Upper lobe of right lung (tissue), 1 donor: Measurements from ENCODE around the gene PYCARD. TPM values are rescaled to one million over a fixed set of nuclear protein-coding genes. Genes with fewer than 3 reads are reported as not detected.

Experiments
- ATAC-seq: fragments of 200-7000 bp; cut with Tn5 transposase; one replicate; pipeline ENCODE4 v1.9.1; 2020; ENCODE audit warnings: mild to moderate bottlenecking, moderate library complexity
- DNase-seq: peaks from one replicate; pipeline ENCODE4 v3.0.0-alpha.2; 2020
- H3K27ac ChIP-seq: fragments of 200-600 bp; one replicate; pipeline ENCODE4 v1.8.0; 2022
- H3K27me3 ChIP-seq: fragments of 200-600 bp; one replicate; pipeline ENCODE4 v1.8.0; 2022; ENCODE audit warnings: mild to moderate bottlenecking
- H3K36me3 ChIP-seq: fragments of 200-600 bp; one replicate; pipeline ENCODE4 v1.8.0; 2022
- H3K4me1 ChIP-seq: fragments of 200-600 bp; one replicate; pipeline ENCODE4 v1.8.0; 2022
- H3K4me3 ChIP-seq: fragments of 200-600 bp; one replicate; pipeline ENCODE4 v1.8.0; 2022; ENCODE audit warnings: mild to moderate bottlenecking
- H3K9me3 ChIP-seq: fragments of 200-600 bp; one replicate; pipeline ENCODE4 v1.8.0; 2022
- intact Hi-C: fragments of 100-400 bp; cut with DNase I; formaldehyde crosslinking; loops from one replicate; pipeline ENCODE4 v1.11.0; 2022
- total RNA-seq: library from RNA; stranded (reverse); fragmentation: NEBNext Ultra II Directional; extraction: Animal tissue kit (Norgen Biotek cat#: 25700); gene quantifications from one replicate; pipeline ENCODE4 v1.2.1, GENCODE V29; 2021
- TF ChIP-seq, protein P1 (sequence below): fragments of 200-600 bp; IDR thresholded peaks from one replicate; pipeline ENCODE4 v1.8.0; 2022; ENCODE audit warnings: antibody characterized with exemption
- donor health status: DM: no; HTN: yes; CAD: no; lungs with severe emphysema.

PYCARD gene
- total RNA-seq, 1 donor from 2014 or later: 49.5 TPM

DNA sequence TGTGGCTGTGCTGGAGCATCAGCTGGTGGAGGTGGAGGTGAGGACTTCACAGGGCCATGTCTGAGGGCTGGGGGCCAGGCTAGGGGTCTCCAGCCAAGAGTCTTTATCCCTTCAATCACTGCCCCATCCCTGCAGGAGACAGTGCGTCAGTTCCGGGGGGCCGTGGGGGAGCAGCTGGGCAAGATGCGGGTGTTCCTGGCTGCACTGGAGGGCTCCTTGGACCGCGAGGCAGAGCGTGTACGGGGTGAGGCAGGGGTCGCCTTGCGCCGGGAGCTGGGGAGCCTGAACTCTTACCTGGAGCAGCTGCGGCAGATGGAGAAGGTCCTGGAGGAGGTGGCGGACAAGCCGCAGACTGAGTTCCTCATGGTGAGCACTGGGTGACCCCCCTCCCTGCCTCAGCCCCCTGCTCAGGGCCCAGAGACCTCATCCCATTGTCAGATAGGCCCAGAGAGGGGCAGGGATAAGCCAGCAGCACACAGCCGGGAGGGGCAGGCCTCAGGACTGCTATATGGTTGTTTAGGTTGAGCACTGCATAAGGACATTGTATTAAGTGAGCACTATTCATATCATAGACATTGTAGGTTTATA lies 16.7 kb upstream of the PYCARD start:
- Histone ChIP-seq H3K4me1 (peaks cover 24% of the 10 kb centered on the region), H3K27me3 (peaks cover 58% of the 10 kb centered on the region), H3K4me3 (no peak overlapping the region), H3K9me3 (no peaks in the 10 kb centered on the region), H3K36me3 (no peaks in the 10 kb centered on the region), H3K27ac (no peak overlapping the region)
- ATAC-seq: no peak
- no peak for DNase-seq
- TF ChIP-seq, protein P1, sequence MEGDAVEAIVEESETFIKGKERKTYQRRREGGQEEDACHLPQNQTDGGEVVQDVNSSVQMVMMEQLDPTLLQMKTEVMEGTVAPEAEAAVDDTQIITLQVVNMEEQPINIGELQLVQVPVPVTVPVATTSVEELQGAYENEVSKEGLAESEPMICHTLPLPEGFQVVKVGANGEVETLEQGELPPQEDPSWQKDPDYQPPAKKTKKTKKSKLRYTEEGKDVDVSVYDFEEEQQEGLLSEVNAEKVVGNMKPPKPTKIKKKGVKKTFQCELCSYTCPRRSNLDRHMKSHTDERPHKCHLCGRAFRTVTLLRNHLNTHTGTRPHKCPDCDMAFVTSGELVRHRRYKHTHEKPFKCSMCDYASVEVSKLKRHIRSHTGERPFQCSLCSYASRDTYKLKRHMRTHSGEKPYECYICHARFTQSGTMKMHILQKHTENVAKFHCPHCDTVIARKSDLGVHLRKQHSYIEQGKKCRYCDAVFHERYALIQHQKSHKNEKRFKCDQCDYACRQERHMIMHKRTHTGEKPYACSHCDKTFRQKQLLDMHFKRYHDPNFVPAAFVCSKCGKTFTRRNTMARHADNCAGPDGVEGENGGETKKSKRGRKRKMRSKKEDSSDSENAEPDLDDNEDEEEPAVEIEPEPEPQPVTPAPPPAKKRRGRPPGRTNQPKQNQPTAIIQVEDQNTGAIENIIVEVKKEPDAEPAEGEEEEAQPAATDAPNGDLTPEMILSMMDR: no peak
- intact Hi-C loops: no loop called here

DNA sequence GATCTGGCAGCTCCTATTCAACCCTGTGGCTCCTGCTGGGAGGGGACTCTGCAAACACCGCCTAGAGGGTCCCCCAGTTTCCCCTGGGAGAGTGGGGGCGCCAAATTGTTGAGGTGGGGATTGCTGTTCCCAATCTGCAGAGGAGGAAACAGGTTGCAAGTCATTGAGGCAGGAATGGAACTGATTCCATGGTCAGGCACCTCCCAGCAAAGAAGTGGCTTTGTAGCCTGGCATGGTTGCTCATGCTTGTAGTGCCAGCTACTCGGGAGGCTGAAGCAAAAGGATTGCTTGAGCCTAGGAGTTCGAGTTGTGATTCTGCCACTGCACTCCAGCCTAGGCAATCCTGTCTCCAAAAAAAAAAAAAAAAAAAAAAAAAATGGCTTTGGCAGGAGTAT lies 14.6 kb upstream of the PYCARD start:
- intact Hi-C loops: no loop called here

GRCh38 chr16:31216422-31217135 lies 14.0 kb upstream of the PYCARD start, which contains the start of gene PYDC1:
TSS of gene PYDC1 (minus strand) at chr16:31217135. CDS start at chr16:31217028, 107 bp downstream.
- peaks cover 24% of the 10 kb centered on the region for H3K4me1 ChIP-seq

More for the DNA sequence above, 14.6 kb upstream of the PYCARD start:
- ATAC-seq (no peak), DNase-seq (no peak)
- TF ChIP-seq, protein P1: no peak
- Histone ChIP-seq H3K4me1 (peaks cover 24% of the 10 kb centered on the region), H3K9me3 (no peaks in the 10 kb centered on the region), H3K4me3 (no peak overlapping the region), H3K27me3 (peaks cover 58% of the 10 kb centered on the region), H3K27ac (no peak overlapping the region), H3K36me3 (no peaks in the 10 kb centered on the region)

DNA sequence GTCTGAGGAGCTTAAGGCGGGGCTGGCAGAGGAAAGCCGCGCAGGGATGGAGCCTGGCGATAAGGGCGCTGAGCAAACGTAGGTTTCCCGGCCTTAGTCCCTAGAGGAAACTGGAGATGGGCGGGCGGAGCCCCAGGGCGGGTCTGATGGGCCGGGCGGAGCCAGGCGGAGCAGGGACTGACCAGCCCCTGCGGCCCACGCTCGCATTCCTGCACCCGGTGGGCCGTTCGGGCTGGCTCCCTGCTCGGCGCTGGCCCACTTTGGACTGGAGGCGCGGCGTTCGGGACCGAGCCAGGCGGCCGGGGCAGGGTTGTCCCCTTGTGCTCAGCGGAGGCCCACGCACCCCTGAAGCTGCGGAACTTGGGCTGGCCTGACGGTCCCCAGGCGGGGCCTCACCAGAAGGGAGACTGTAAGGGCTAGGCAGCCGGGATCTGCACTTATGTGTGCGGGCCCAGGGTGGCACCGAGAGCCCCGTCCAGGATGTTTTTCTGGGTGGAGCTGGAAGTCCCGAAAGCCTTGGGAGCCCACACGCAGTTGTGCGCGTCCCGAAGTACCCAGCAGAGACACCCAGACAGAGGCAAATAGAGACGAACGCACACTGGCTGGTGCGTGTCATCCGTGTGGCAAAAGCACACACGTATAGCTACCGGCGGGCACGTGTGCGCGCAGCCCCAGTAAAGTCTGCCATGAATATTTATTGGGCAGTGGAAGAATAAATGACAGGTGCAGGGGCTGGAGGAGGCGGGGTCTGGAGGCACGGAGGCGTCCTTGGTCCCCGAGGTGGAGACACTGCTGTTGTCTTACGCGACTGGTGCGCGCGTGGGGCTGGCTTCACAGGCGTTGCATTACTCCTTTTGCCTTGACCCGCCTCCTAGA lies 13.0 kb upstream of the PYCARD start:
- no peaks in the 10 kb centered on the region for H3K9me3 ChIP-seq
- no peaks in the 10 kb centered on the region for H3K36me3 ChIP-seq
- peak overlapping the region; percentile 52 for H3K4me3 ChIP-seq
- peak; percentile 89 for ATAC-seq
- H3K27ac ChIP-seq: no peak overlapping the region
- peak; percentile 82 for DNase-seq
- H3K4me1 ChIP-seq: peaks cover 24% of the 10 kb centered on the region
- intact Hi-C loops: no loop called here
- peaks cover 54% of the 10 kb centered on the region for H3K27me3 ChIP-seq
- TF ChIP-seq, protein P1: no peak

More at GRCh38 chr16:31216422-31217135, 14.0 kb upstream of the PYCARD start, which contains the start of gene PYDC1:
- Histone ChIP-seq H3K36me3 (no peaks in the 10 kb centered on the region), H3K9me3 (no peaks in the 10 kb centered on the region), H3K27ac (no peak within 1 kb of the TSS), H3K27me3 (peaks cover 58% of the 10 kb centered on the region), H3K4me3 (peak within 1 kb of the TSS; percentile 52)
- ATAC-seq (no peak), DNase-seq (no peak)
- intact Hi-C loops: no loop called here
- TF ChIP-seq, protein P1: no peak

DNA sequence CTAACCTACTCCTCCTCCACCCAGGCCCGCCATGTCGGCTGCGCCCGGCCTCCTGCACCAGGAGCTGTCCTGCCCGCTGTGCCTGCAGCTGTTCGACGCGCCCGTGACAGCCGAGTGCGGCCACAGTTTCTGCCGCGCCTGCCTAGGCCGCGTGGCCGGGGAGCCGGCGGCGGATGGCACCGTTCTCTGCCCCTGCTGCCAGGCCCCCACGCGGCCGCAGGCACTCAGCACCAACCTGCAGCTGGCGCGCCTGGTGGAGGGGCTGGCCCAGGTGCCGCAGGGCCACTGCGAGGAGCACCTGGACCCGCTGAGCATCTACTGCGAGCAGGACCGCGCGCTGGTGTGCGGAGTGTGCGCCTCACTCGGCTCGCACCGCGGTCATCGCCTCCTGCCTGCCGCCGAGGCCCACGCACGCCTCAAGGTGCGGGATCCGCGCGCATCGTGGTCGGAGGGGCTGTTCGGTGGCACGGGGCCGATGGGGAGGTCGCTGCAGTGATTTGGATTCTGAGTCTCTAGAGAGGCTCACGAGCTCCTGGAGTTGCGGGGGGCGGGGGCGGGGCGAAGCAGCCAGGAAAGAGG lies 12.2 kb upstream of the PYCARD start:
- peak; percentile 8 for ATAC-seq
- no peaks in the 10 kb centered on the region for H3K36me3 ChIP-seq
- TF ChIP-seq, protein P1: no peak
- H3K4me3 ChIP-seq: peak overlapping the region; percentile 52
- DNase-seq: no peak
- no peak overlapping the region for H3K27ac ChIP-seq
- no peaks in the 10 kb centered on the region for H3K9me3 ChIP-seq
- intact Hi-C loops: no loop called here
- H3K4me1 ChIP-seq: peaks cover 24% of the 10 kb centered on the region
- peaks cover 47% of the 10 kb centered on the region for H3K27me3 ChIP-seq
